HG03571 (cell line): ENCODE measurements around the gene TCF4.
A peak's percentile ranks its signal among the peaks of the same experiment; 100 is the strongest.

Experiments used
- ATAC-seq: cut with Tn5 transposase; IDR thresholded peaks from one replicate; pipeline ENCODE4 v1.9.1; 2021; ENCODE audit not compliant: unreplicated experiment

TCF4 gene

DNA sequence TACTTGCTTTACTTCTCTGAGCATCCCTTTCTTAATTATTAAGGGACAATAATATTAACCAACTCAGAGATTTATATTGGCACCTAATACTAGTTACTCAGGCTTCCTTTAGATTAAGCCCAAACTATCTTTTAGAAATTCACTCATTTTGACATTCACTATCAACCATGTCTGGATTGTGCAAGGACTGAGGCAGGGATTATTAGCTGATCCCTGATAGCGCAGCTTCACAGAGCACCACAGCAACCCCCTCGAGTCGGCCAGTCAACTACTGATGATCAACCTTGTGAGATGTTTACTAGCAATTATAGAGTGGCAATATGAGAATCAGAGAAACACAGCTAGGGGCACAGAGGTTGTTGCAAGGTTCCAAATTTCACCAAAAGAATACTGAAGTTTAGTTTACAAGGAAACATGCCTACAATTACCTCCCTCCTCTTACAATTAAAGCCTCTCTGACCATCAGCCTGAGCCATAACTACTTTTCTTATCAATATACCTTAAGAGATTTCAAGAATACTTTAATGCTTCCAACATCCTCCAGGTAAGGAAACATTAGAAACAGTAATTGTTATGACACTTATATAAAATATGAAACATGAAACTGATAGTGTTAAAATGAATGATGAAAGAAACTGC lies 191.6 kb downstream of the TCF4 start:
- ATAC-seq: no peak

DNA sequence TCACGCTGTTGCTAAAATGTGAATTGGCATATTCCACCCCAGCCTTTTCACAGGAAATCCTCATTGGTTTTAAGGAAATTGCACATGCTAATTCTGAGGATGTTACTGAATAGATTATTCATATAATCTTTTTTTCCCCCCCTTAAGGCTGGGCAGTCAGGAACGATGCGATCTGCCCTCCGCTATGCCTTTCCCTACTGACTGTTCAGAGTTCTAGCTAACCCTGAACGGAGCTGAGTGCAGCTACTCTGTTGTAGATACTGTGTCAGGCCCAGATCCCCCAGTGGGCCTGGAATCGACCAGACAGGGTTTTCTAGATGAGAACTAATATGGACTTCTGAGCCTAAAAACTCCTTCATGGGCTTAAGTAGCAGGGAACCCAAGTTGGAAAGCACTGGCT lies 192.2 kb downstream of the TCF4 start:
- no peak for ATAC-seq

DNA sequence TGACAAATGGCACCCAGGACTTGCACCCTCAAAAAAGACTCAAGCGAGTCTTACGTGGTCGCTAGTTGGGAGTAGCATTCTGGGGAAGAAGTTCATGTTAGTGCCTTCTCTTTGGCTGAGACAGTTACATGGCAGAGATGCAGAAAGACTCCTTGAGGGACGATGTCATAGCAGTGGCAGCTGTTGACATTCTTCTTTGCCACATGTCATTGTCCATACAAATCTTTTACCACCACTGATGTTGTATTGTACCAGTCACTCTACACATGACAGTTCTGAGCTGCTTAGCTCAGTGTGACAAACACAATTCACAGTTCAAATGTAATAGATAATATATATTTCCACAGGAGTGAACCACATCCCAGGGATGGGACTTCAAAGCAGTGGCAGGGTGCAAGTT lies 197.1 kb downstream of the TCF4 start:
- no peak for ATAC-seq

DNA sequence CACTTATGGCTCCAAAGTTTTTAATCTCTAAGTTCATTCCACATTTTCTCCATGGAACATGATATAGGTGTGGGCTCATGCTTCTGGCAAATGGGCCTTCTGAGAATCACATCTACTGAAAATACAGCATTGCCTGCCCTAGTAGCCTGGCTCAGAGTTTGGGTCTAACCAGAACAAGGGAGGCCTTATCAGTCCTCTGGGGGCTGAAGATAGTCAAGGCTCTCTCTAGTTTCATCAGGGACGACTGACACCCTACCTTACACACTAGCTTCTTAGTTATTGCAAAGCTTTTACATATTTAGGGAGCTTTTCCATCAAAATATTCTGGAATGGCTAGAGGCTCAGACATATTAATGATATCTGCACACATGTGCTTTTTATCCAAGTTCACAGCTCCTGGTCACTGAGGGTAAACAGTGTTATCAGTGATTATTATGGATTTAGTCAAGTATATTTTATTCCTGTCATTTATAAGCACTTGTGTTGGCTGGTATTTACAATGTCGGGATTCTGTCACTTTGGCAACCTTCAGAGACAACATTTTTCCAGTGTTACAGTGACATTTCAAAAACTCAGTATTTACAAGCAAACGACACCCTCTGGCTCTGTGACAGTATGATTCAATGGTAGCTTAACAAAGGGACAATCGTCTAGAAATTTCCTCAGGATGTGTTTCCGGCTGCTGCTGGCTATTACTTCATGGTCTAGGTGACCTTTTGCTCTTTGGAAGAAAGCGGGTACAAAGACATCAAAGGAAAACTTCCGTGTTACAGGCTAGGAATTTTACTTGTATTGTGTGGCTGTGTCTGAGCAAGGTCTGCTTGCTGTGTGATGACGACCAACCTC lies 200.6 kb downstream of the TCF4 start:
- no peak for ATAC-seq

DNA sequence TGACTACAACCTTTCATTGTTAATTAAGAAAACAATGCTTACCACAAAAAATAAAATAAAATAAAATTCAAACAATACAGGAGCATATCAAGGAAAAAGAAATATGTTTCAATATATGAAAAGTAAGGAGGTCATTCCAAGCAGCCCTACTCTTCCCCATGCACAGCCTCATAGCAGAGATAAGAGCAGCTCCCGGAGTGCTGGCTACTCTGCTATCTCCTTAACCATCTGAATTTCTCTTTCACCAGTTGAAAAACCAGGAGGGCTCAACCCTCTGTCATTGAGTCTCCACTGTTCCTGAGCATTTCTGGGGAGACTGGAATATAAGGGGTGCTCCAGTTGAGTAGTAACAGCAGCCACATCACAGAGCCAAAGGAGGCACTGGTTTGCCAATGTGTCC lies 201.4 kb downstream of the TCF4 start:
- no peak for ATAC-seq

DNA sequence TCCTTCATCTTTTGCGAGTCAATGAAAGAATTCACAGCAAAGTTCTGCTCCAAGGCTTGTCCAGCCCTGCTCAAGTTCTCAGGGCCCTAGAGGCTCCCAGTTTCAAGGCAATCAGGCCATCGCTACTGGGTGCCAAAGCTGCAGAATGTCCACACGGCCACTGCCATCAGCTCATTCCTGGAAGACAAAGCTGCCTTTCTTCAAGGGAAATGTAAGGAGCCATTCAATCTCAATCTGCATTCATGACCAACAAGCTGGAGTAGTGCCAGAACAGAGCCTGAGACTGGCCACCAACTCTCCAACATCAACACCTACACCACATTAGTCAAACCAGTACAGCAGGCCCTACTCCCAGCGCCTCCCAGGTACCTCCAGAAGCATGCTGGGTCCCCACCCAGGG lies 202.2 kb downstream of the TCF4 start:
- no peak for ATAC-seq

DNA sequence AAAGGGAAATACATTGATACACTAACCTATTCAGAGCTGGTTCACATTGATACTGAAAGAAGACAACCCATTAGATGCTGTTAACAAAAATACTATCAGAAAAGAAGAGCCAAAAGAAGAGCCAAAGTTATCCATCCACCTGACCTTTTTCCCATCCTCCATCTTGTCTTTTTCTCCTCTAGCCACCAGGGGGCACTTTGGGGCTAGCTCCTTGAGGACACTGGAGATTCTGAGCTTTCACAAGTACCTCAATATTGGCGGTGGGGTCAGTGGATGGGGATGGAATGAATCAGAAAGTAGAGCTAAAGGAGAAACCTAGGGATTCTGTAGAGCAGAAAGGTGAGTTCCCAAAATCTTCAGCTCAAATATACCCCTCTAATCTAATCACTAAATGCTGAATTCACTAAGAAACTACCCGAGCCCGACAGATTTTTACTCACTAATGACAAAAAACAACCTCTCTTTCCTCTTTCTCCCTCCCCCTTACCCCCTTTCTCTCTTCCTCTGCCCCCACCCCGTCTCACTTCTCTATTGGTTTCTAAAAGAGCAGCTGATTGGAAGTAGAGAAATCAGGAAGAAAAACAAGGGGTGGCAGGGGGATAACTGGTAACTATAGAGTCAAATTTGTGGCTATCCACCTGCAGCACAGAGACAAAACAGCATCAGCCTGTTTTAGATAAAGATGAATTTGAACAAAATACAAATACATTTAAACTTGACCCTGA lies 203.3 kb downstream of the TCF4 start:
- no peak for ATAC-seq

DNA sequence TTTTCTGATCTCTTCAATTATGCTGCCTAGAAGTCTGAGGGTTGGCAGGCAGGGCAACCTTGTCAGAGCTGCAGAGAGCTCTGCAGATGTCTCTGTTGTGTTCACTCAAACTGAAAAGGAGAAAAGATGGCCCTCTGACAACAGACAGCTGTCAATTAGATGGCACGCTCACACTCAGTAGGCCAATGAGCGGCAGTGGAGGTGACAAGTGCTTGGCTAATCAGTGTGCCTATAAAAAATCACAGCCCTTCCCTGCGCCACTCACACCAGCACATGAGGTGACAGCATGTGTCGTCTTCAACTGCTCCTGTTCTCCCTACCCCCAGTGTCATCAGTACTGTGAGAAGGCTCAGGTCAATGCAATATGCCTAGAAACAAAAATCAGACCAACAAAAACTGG lies 203.9 kb downstream of the TCF4 start:
- ATAC-seq: no peak

DNA sequence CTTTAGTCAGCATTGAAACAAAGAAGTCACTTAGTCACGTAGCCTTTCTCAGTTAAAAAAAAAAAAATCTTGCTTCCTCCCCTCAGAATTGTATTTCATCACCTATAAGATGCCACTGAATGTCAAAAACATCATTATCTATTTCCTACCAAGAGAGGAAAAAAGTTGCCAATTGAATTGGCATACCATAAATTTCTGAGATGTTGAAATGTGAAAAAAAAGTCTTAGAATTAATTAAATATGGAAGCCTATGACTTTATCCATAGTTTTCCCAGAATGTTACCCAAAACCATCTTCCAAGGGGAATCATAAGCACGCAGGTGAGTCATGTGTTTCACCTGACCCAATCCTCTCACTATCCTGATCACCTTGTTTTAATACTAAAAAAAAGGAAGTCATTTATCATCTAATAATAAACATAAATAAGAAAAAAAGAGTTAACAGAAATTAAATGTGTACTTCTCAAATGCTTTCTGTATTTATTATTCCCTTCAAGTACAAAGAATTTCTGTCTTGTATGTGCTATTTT lies 205.7 kb downstream of the TCF4 start:
- no peak for ATAC-seq

DNA sequence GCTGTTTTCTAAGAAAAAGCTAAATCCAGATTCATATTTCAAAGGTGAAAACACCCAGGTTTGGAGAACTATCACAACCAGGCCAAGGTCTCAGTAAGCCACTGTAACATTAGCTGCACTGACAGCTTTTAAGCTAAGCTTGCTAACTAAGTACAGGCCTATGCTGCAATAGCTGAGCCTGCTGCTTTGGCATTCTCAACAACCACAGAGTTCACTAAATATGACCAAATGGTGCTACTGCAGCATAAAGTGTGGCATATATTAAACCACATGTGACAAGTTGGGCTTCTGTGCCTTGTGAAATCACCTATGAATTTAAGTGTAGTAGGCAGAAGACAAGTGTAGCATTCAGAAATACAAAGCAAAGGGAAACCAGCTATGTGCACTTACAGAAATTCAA lies 206.7 kb downstream of the TCF4 start:
- ATAC-seq: no peak

DNA sequence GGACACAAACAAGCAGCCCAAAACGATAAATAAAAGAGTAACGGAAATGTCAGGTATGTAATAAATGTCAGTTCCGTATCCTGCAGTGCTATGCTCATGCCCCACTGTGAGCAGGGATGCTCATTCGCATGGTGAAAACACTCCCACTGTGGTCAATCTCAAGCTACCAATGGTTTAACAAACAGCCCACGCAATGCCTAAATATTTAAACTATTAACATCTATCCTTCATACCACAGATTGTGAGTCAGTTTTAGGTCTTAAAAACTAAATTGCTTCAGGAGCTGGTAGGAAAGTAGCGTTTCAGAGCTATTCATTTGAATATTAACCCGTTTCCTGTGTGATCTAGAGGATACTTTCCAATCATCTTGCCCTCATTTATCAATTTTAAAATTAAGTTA lies 207.4 kb downstream of the TCF4 start:
- no peak for ATAC-seq

DNA sequence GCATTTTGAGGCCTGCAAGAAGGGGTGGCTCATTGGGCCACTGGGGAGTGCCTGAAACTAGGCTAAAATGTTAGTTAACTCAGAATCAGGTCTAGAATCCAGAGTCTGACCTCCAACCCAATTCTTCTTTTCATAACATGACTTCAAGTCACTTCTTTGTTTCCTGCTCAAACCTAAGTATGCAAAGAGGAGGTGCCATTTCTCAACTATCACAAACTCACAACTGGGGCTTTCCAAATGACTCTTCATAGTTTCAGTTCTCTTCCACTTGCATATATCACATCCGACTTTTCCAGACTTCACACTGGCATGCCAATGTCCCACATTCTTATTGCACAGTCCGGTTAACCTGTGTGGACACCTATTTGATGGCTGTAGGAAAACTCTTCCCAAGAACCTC lies 211.6 kb downstream of the TCF4 start:
- ATAC-seq: peak; percentile 68

DNA sequence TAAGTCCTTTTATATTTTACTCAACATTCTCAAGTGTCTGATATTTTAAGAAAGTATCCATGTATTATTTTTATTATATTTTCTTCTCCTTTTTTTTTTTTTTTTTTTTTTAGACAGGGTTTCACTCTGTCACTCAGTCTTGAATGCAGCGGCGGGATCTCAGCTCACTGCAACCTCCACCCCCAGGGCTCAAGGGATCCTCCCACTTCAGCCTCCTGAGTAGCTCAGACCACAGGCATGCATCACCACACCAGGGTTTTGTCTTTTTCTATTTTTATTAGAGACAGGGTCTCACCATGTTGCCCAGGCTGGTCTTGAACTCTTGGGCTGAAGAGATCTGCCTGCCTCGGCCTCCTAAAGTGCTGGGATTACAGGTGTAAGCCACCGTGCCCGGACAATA lies 212.1 kb downstream of the TCF4 start:
- ATAC-seq: no peak

DNA sequence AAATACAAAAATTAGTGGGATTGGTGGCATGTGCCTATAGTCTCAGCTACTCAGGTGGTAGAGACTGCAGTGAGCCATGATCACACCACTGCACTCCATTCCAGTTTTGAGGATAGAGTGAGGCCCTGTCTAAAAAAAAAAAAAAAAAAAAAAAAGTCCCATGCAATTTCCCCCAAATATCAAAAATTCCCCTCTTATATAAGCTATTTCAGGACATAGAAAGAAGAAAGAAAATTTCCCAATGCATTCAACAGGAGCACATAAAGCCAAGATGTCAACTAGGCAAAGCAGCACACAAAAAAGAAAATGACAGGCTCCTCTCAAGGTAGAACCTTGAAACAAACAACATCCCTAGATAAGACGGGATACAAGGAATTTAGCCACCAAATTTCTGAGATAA lies 213.3 kb downstream of the TCF4 start:
- no peak for ATAC-seq

DNA sequence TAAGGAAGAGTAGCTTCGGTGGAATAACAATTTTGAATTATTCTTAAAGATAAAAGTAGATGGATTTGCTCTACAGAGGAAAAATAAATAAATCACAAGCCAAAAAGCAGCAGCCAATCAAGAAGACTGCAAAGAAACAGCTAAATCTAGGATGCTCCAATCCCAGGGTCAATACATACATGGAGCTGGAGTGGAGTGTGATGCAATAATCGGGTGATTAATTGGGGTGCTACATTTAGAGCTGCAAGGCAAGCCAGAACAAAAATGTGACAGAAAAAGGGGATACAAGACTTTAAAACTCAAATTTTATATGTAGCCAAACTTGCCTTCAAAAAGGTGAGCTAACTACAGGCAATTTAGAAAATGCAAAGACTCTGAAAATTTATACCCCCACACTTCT lies 215.8 kb downstream of the TCF4 start:
- no peak for ATAC-seq

DNA sequence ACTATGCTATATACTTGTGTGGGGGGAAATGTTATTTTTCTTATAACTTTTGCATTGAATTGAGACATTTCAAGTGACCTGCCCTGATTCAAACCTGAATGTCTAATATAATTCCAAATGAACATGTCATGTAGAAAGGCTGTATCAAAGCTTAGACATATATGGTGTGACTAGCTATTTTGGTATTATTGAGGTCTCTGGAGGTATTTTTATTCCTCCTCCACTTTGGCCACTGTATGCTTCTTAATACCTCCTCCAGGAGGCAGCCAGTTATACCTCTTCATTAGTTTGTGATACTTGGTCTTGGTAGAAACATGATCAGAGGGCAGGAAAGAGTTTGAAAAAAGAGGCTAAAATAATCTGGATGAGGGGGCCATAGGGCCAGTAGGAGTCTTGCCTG lies 217.1 kb downstream of the TCF4 start:
- ATAC-seq: no peak

DNA sequence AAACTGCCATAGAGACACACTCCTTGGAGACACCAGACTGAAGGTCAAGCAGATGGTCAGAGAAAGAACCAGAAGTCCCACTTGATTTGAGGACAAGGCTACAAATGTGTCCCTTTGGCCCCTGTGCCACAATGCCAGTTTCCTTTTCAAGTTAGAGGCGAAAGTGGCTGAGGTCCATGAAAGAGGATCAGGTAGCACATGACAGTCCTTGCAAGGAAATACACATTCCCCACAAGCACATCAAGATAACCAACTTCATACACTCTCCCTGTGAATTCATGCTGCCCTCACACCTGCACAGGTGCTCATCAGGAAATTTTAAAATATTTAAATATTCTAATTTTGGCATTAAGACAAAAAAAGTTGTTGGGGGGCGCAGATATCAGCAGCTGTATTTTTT lies 218.6 kb downstream of the TCF4 start:
- no peak for ATAC-seq

DNA sequence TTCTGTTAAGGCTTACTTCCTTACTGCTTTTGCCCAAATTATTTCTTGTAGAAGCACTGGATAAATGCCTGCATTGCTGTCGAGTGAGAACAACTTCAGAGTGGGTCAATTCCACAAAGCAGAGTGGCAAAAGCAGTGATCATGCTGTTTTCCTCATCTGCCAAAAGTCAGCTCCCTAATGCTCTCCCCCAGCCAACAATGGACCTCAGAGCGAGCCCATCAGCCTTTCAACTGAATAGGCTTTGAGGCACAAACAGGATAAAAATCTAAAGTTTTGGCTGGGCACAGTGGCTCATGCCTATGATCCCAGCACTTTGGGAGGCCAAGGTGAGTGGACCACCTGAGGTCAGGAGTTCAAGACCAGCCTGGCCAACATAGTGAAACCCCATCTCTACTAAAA lies 222.7 kb downstream of the TCF4 start:
- no peak for ATAC-seq

DNA sequence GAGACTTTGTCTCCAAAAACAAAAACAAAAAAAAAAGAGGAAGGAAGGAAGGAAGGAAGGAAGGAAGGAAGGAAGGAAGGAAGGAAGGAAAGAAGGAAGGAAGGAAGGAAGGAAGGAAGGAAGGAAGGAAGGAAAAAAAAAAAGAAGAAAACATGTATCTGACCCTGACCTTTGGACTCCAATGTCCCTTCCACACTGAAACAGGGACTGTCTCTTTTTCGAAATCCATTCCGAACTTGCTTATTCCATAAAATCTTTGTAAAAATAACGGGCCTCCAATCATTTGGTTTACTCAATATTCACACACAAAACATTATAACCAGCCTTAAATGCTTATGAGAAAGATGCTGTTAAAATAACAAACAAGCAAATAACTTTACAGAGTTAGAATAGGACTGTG lies 225.7 kb downstream of the TCF4 start:
- ATAC-seq: no peak

DNA sequence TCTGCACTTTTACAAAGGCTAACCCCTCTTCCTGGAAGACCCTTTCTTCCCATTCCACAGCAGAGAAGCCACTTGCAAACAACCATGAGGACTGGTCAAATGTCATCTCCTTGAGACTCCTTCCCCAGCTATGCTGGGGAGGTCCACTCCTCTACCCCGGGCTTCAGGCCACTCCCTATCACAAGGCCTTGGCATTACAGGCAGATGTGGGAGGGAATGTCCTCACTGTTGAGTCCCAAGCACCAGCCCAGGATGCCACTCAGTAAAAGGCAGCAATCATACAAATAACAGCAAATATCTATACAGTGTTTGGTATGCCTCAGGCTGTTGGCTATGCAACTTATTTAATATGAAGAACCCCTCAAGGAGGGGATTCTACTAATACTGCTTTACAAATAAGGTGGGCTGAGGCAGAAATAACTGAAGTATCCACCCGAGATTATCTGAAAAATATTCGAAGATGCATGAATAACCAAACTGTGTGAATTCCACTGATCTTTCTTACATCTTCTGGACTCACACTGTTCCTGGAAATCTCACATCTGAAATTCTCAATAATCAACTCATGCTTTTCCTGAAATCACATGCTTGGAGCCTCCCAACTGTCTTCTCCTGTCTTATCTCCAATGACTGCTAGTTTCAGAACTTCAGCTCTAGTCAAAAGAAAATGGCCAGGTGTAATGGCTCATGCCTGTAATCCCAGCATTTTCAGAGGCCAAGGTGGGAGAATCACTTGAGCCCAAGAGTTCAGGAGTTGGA lies 226.3 kb downstream of the TCF4 start:
- no peak for ATAC-seq

DNA sequence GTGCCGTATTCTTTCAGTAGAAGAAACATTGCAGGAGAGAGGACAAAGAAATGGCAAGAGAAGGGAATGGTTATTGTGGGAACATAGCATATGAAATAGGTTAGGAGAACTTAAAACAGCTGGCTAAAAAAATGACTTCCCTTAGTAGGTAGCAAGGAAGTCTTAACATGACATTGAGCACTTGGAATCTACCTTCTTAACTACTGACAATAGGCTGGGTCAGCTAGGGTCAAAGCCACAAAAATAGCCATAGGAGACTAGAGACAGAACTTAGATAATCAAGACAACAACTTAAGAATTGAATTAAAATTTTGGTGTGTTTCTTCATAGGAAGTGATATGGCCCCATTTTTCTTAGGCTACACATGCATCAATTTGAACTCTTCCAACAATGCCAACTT lies 227.9 kb downstream of the TCF4 start:
- no peak for ATAC-seq
